Small intestine (tissue), 7 donors: Measurements from ENCODE around the gene BOLA1. TPM values are rescaled to one million over a fixed set of nuclear protein-coding genes. Genes with fewer than 3 reads are reported as not detected.

Experiments used
- DNase-seq, 2 donors: peaks; one replicate each; pipeline versions ENCODE4 v3.0.0 to v3.0.0-alpha.2; 2013
- FAIRE-seq: peaks from 2 replicates; lab custom pipeline; 2012; peaks lifted over from hg19 to GRCh38; lab: Jason Lieb, UNC
- H3K27ac ChIP-seq, 3 donors: one replicate each; pipeline ENCODE4 v1.5.1; 2013; ENCODE audit warnings: low read length in 2 of 3, mild to moderate bottlenecking in 2 of 3, control low read depth in 1 of 3, inconsistent platforms in 1 of 3, low read depth in 1 of 3, moderate library complexity in 1 of 3
- H3K27me3 ChIP-seq, 3 donors: one replicate each; pipeline ENCODE4 v1.6.1; 2013; ENCODE audit warnings: low read length in 3 of 3, inconsistent platforms in 1 of 3; ENCODE audit not compliant: control insufficient read depth in 3 of 3, insufficient read depth in 3 of 3
- H3K36me3 ChIP-seq, 3 donors: one replicate each; pipeline ENCODE4 v1.6.1; 2013; ENCODE audit warnings: low read length in 3 of 3, inconsistent platforms in 1 of 3, low read depth in 1 of 3, mild to moderate bottlenecking in 1 of 3, moderate library complexity in 1 of 3; ENCODE audit not compliant: control insufficient read depth in 3 of 3, insufficient read depth in 2 of 3
- H3K4me1 ChIP-seq, 3 donors: one replicate each; pipeline ENCODE4 v1.6.1; 2013; ENCODE audit warnings: low read length in 2 of 3, inconsistent platforms in 1 of 3, low read depth in 1 of 3, mild to moderate bottlenecking in 1 of 3, moderate library complexity in 1 of 3; ENCODE audit not compliant: control insufficient read depth in 3 of 3, insufficient read depth in 2 of 3
- H3K4me3 ChIP-seq, 3 donors: one replicate each; pipeline ENCODE4 v1.5.1; 2013; ENCODE audit warnings: low read length in 3 of 3, control low read depth in 1 of 3, inconsistent platforms in 1 of 3, low read depth in 1 of 3, mild to moderate bottlenecking in 1 of 3, moderate library complexity in 1 of 3
- H3K9me3 ChIP-seq, 2 donors: one replicate each; pipeline ENCODE4 v1.6.1; 2013; ENCODE audit warnings: low read depth in 1 of 2, low read length in 1 of 2; ENCODE audit not compliant: control insufficient read depth in 2 of 2, insufficient read depth in 1 of 2
- WGBS, 3 donors: extraction: QIAGEN DNeasy Blood & Tissue Kit; methylation state at CpG; one replicate each; pipeline ENCODE4 v1.1.7; 2013; 5-methylcytosine and 5-hydroxymethylcytosine counted together
- polyA plus RNA-seq, 4 donors: library from polyadenylated mRNA; stranded (reverse) in 3 of 4; unstranded in 1 of 4; fragments of 200-250 nt in 3 of 4; fragments of 120-200 nt in 1 of 4; gene quantifications; one replicate each; pipeline versions ENCODE4 v1.2.1 to v1.2.3, GENCODE V29; 2013
- donor health status: healthy with polysubstance abuse.
- donor health status: control.
- donor health status: control.
- donor health status: Bipolar disorder and iron deficiency.
- donor health status: healthy.

The BOLA1 gene
- polyA plus RNA-seq, 4 donors: 19.7 to 49.4 (median 28.0) TPM

DNA sequence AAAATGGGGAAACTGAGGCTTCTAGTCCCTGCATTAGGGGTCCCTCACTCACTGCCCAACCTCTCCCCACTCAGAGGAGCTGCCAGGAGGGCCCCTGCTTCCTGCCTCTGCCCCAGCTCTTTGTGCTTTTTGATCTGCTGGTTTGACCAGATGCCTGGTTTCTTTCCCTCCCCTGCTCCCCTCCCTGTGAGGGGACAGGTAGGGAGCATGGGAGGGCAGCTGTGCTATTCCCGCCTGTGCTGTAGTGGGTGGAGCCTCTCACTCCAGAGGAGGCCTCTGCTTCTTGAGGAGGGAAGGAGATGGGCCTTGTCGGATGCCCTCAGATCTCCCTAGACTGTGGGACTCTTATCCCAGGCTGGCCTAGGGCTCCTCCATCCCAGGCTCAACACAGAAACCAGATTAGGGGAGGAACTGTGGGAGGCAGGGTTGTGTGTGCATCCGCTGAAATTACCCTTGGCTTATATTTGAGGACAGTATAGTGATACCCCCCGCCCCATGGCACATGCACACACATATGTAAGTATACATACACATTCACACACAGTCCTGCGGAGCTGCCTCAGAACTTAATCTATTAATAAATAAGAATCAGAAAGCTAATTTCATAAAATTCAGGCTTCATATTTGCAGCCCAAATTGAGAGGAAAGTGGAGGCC lies 4.6 kb downstream of the BOLA1 start:
- WGBS, 3 donors: 81 to 91% (median 83%) methylated on average over 5 of the region's 5 CpGs

GRCh38 chr1:149906570-149907075 lies 7.3 kb downstream of the BOLA1 start:
- DNase-seq (peak; percentile 57 to 67), FAIRE-seq (no peak)
- H3K36me3 ChIP-seq: peaks cover 0 to 17% (median 0%) of the 10 kb centered on the region in 3 donors
- H3K27ac ChIP-seq: peak overlapping the region in 1 of 3 donors; percentile 33
- 22 to 65% (median 43%) methylated on average over 10 of the region's 10 CpGs for WGBS, 3 donors
- no peaks in the 10 kb centered on the region for H3K9me3 ChIP-seq
- peaks cover 0 to 13% (median 0%) of the 10 kb centered on the region in 3 donors for H3K4me1 ChIP-seq
- no peaks in the 10 kb centered on the region for H3K27me3 ChIP-seq
- H3K4me3 ChIP-seq: no peak overlapping the region

More for the DNA sequence above, 4.6 kb downstream of the BOLA1 start:
- DNase-seq (no peak), FAIRE-seq (no peak)
- Histone ChIP-seq H3K36me3 (peaks cover 0 to 13% (median 0%) of the 10 kb centered on the region in 3 donors), H3K27ac (no peak overlapping the region), H3K27me3 (no peaks in the 10 kb centered on the region), H3K4me1 (peaks cover 3 to 24% (median 6%) of the 10 kb centered on the region in 3 donors), H3K4me3 (no peak overlapping the region), H3K9me3 (no peaks in the 10 kb centered on the region)

DNA sequence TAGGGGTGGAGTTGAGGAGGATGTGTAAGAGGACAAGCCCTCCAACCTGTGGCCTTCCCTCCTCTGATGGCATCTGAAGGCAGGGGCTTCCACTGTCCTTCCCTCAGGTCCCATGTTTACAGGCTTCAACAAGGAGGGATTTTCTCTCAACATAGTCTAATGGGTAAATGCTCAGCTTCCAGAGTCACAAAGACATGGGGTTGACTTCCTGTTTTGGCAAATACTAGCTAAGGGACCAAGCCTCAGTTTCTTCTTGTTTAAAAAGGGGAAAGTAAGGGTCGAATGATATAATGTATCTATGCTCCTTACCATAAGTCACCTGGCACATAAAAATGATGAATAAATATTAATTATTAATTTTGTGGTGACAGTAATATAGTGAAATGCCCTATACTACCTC lies 15.2 kb downstream of the BOLA1 start:
- no peak for FAIRE-seq

GRCh38 chr1:149915429-149916192 lies 16.2 kb downstream of the BOLA1 start:
- FAIRE-seq (no peak), DNase-seq (no peak)
- no peak overlapping the region for H3K4me3 ChIP-seq
- H3K27me3 ChIP-seq: peaks cover 0 to 22% (median 0%) of the 10 kb centered on the region in 3 donors
- peaks cover 0 to 5% (median 0%) of the 10 kb centered on the region in 3 donors for H3K4me1 ChIP-seq
- peaks cover 0 to 3% (median 0%) of the 10 kb centered on the region in 3 donors for H3K36me3 ChIP-seq
- no peak overlapping the region for H3K27ac ChIP-seq
- no peaks in the 10 kb centered on the region for H3K9me3 ChIP-seq
- WGBS, 3 donors: 83 to 90% (median 88%) methylated on average over 11 of the region's 11 CpGs

More for the DNA sequence above, 15.2 kb downstream of the BOLA1 start:
- Histone ChIP-seq H3K4me3 (no peak overlapping the region), H3K27me3 (peaks cover 0 to 22% (median 0%) of the 10 kb centered on the region in 3 donors), H3K27ac (no peak overlapping the region), H3K9me3 (no peaks in the 10 kb centered on the region), H3K36me3 (peaks cover 0 to 6% (median 0%) of the 10 kb centered on the region in 3 donors), H3K4me1 (peaks cover 0 to 5% (median 0%) of the 10 kb centered on the region in 3 donors)
- WGBS, 3 donors: 72 to 86% (median 86%) methylated on average over 1 of the region's 1 CpG
- no peak for DNase-seq

- Histone ChIP-seq H3K4me3 (peak overlapping the region in 1 of 3 donors; percentile 52), H3K27ac (no peak overlapping the region), H3K36me3 (peaks cover 0 to 3% (median 0%) of the 10 kb centered on the region in 3 donors), H3K4me1 (peaks cover 0 to 5% (median 0%) of the 10 kb centered on the region in 3 donors), H3K9me3 (no peaks in the 10 kb centered on the region), H3K27me3 (peaks cover 0 to 22% (median 0%) of the 10 kb centered on the region in 3 donors)
- WGBS, 3 donors: 24 to 35% (median 29%) methylated on average over 9 of the region's 9 CpGs
- no peak for FAIRE-seq
- no peak for DNase-seq
These were observed 17.0 kb downstream of the BOLA1 start for GRCh38 chr1:149916193-149916897.

DNA sequence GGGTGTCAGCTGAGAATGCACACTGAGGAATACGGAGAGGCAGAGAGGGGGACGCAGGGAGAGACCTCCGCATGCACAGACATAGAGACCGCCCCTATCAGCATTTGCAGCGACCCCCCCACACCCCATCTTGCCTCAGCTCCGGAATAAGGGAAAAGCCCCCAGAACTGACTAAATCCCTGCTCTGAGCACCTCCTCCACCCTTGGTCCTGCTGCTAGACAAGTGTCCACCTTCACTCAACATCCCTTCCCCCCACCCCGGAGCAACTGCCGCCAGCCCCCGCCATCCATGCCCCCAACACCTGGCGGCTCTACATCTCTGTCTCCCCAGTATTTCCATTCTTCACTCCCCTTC lies 17.5 kb downstream of the BOLA1 start:
- no peaks in the 10 kb centered on the region for H3K9me3 ChIP-seq
- FAIRE-seq: no peak
- H3K4me3 ChIP-seq: peak overlapping the region in 1 of 3 donors; percentile 52
- H3K36me3 ChIP-seq: peaks cover 0 to 3% (median 0%) of the 10 kb centered on the region in 3 donors
- peaks cover 0 to 5% (median 0%) of the 10 kb centered on the region in 3 donors for H3K4me1 ChIP-seq
- no peak overlapping the region for H3K27ac ChIP-seq
- no peak for DNase-seq
- peaks cover 0 to 22% (median 0%) of the 10 kb centered on the region in 3 donors for H3K27me3 ChIP-seq
- WGBS, 3 donors: 18 to 37% (median 27%) methylated on average over 9 to 10 of the region's 10 CpGs

DNA sequence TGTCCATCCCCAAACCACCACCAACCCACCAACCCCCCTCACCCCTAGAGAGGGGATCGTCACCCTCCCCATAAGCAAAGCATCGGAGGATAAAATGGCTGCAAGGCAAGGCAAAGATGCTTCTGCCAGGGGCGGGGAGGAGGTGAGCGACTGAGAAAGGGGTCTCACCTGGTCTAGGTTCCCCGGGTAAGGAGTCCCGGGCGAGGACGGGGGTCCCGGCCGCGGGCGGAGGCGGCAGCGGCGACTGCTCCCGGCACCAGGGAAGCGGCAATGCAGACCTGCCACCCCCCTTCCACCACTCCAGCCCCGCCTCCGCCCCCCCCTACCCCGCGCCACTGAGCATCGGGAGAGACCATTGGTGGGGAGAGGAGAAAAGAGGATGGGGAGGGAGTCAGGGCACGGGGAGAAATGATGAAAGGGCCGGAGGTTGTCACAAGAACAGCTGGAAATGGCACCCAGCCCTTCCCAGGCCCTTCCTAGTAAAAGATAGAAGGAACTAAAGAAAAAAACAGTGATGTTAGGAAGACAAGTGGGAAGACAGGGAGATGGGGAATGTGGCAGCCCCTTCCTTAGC lies 18.3 kb downstream of the BOLA1 start, which contains the start of gene SV2A:
SV2A (minus strand) TSS at position 274 of the 574 bp plus-strand sequence. CDS start 4,004 bp downstream, outside the sequence.
- Histone ChIP-seq H3K36me3 (peaks cover under 1 to 4% (median 3%) of the 10 kb centered on the region in 3 donors), H3K4me1 (peaks cover 0 to 5% (median 0%) of the 10 kb centered on the region in 3 donors), H3K27me3 (peaks cover 0 to 22% (median 0%) of the 10 kb centered on the region in 3 donors), H3K9me3 (no peaks in the 10 kb centered on the region), H3K27ac (no peak within 1 kb of the TSS), H3K4me3 (peak within 1 kb of the TSS; percentile 32 to 52 (median 49))
- WGBS, 3 donors: 0 to 12% (median 2%) methylated on average over 20 to 24 of the region's 24 CpGs
- DNase-seq (peak in 1 of 2 donors; percentile 48), FAIRE-seq (no peak)
